Liver (tissue), 9 donors: ENCODE data around the gene ZNF157. TPM values are rescaled to one million over a fixed set of nuclear protein-coding genes. Genes with fewer than 3 reads are reported as not detected.
"Not testable (repeated sequence)": the region's sequence is repeated elsewhere in the genome, so short reads cannot be mapped to it uniquely, and the experiment has no call there.

Source experiments
- DNase-seq: peaks from one replicate; pipeline ENCODE4 v3.0.0-alpha.2; 2017; ENCODE audit warnings: low spot score
- H3K27ac ChIP-seq, 2 donors: one replicate each; pipeline ENCODE4 v1.7.0; 2013; ENCODE audit warnings: inconsistent platforms in 2 of 2, low read length in 2 of 2, control low read depth in 1 of 2, low read depth in 1 of 2, mild to moderate bottlenecking in 1 of 2
- H3K27me3 ChIP-seq, 4 donors: one replicate each; pipeline versions ENCODE4 v1.6.1 to v1.7.0; 2013; ENCODE audit warnings: low read length in 3 of 4, inconsistent platforms in 1 of 4, mild to moderate bottlenecking in 1 of 4, moderate library complexity in 1 of 4; ENCODE audit not compliant: control insufficient read depth in 4 of 4, insufficient read depth in 4 of 4
- H3K36me3 ChIP-seq, 4 donors: one replicate each; pipeline versions ENCODE4 v1.6.1 to v1.7.0; 2013; ENCODE audit warnings: low read length in 3 of 4, mild to moderate bottlenecking in 3 of 4, low read depth in 1 of 4, moderate library complexity in 1 of 4; ENCODE audit not compliant: control insufficient read depth in 4 of 4, insufficient read depth in 3 of 4
- H3K4me1 ChIP-seq, 4 donors: one replicate each; pipeline versions ENCODE4 v1.6.1 to v1.7.0; 2013; ENCODE audit warnings: low read length in 3 of 4, mild to moderate bottlenecking in 3 of 4, moderate library complexity in 1 of 4; ENCODE audit not compliant: control insufficient read depth in 4 of 4, insufficient read depth in 4 of 4
- H3K4me3 ChIP-seq, 3 donors: one replicate each; pipeline versions ENCODE4 v1.6.1 to v1.7.0; 2013; ENCODE audit warnings: low read length in 3 of 3, control low read depth in 1 of 3, low read depth in 1 of 3, mild to moderate bottlenecking in 1 of 3
- H3K9ac ChIP-seq, 2 donors: one replicate each; pipeline ENCODE4 v1.7.0; 2013; ENCODE audit warnings: low read length in 2 of 2, mild to moderate bottlenecking in 2 of 2, moderate library complexity in 2 of 2, control low read depth in 1 of 2, low read depth in 1 of 2
- H3K9me3 ChIP-seq, 4 donors: one replicate each; pipeline versions ENCODE4 v1.6.1 to v1.7.0; 2013; ENCODE audit warnings: low read length in 3 of 4; ENCODE audit not compliant: control insufficient read depth in 4 of 4
- EGR1 ChIP-seq, 2 donors: IDR thresholded peaks; 2 replicates each; pipeline ENCODE4 v1.6.1; 2016 to 2018; ENCODE audit warnings: antibody characterized with exemption in 2 of 2, low read depth in 2 of 2
- FOXA1 ChIP-seq: IDR thresholded peaks from 2 replicates; pipeline ENCODE4 v1.6.1; 2016; ENCODE audit warnings: antibody characterized with exemption
- FOXA2 ChIP-seq: IDR thresholded peaks from 2 replicates; pipeline ENCODE4 v1.6.1; 2016; ENCODE audit warnings: antibody characterized with exemption
- GABPA ChIP-seq, 2 donors: IDR thresholded peaks in 1 of 2; conservative IDR thresholded peaks in 1 of 2; 2 replicates each; pipeline ENCODE4 v1.6.1; 2016; ENCODE audit warnings: antibody characterized with exemption in 2 of 2, mild to moderate bottlenecking in 1 of 2, moderate library complexity in 1 of 2
- HNF4G ChIP-seq: IDR thresholded peaks from 2 replicates; pipeline ENCODE4 v1.6.1; 2016; ENCODE audit warnings: antibody characterized with exemption
- JUND ChIP-seq, 2 donors: IDR thresholded peaks; 2 replicates each; pipeline ENCODE4 v1.6.1; 2016; ENCODE audit warnings: antibody characterized with exemption in 2 of 2
- RAD21 ChIP-seq, 2 donors: IDR thresholded peaks; 2 replicates each; pipeline ENCODE4 v1.6.1; 2016; ENCODE audit warnings: antibody characterized with exemption in 2 of 2, mild to moderate bottlenecking in 2 of 2
- SP1 ChIP-seq: IDR thresholded peaks from 2 replicates; pipeline ENCODE4 v1.6.1; 2018; ENCODE audit warnings: antibody characterized with exemption, mild to moderate bottlenecking
- TAF1 ChIP-seq: conservative IDR thresholded peaks from 2 replicates; pipeline ENCODE4 v1.6.1; 2016; ENCODE audit warnings: antibody characterized with exemption, mild to moderate bottlenecking
- YY1 ChIP-seq: IDR thresholded peaks from 2 replicates; pipeline ENCODE4 v1.6.1; 2016; ENCODE audit warnings: antibody characterized with exemption, mild to moderate bottlenecking
- WGBS: extraction: QIAGEN DNeasy Blood & Tissue Kit; methylation state at CpG from one replicate; pipeline ENCODE4 v1.1.7; 2013; 5-methylcytosine and 5-hydroxymethylcytosine counted together
- polyA plus RNA-seq, 2 donors: library from polyadenylated mRNA; stranded (reverse) in 1 of 2; unstranded in 1 of 2; fragments of 200-250 nt in 1 of 2; fragments of >200 nt in 1 of 2; fragmentation: Nextera tagmentation in 1 of 2; extraction: Ambion mirVana in 1 of 2; gene quantifications; one replicate each; pipeline versions ENCODE4 v1.2.1 to v1.2.3, GENCODE V29; 2013 to 2015
- total RNA-seq, 2 donors: library from RNA; depleted of rRNA; stranded (reverse); fragments of >200 nt; gene quantifications; one replicate each; pipeline ENCODE4 v1.2.3, GENCODE V29; 2014
- TF ChIP-seq, protein P1 (sequence below): IDR thresholded peaks from 2 replicates; pipeline ENCODE4 v1.6.1; 2016; ENCODE audit warnings: antibody characterized with exemption
- TF ChIP-seq, protein P2 (sequence below): IDR thresholded peaks from 2 replicates; pipeline ENCODE4 v1.6.1; 2016; ENCODE audit warnings: antibody characterized with exemption, mild to moderate bottlenecking
- TF ChIP-seq, protein P3 (sequence below): IDR thresholded peaks from 2 replicates; pipeline ENCODE4 v1.6.1; 2016; ENCODE audit warnings: antibody characterized with exemption
- donor health status: healthy.
- donor health status: healthy.
- donor health status: healthy.
- donor health status: healthy.
- donor health status: healthy.

The ZNF157 gene
- total RNA-seq (under 1 TPM in 1 of 2 donors, not detected in 1; 0.05 TPM), polyA plus RNA-seq (not detected)

DNA sequence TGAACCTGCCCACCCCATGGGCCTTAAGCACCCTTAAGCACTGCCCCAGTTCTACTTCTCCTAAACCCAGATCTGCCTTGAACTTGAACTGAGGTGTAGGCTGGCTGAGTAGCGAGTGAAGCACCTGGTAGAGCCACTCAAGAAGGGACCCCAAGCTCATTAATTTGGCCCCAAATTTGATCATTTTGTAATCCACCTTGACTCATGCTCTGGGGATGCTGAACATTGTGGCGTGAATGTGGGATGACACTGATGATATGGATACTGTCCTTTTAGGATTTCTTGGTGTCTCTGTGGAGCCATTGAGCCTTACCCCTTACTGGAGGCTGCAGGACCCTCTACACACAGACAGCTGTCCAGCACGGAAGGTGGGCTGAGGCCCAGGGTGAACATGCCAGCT is at the start of gene ZNF157:
TSS of gene ZNF157 (plus strand) at position 301 of the 400 bp plus-strand sequence. CDS start at position 392, 91 bp downstream.
- no peaks in the 10 kb centered on the region for H3K36me3 ChIP-seq
- no peak within 1 kb of the TSS for H3K27ac ChIP-seq
- H3K9me3 ChIP-seq, result no peaks in the 10 kb centered on the region
- no peak within 1 kb of the TSS for H3K9ac ChIP-seq
- H3K4me3 ChIP-seq, result no peak within 1 kb of the TSS
- DNase-seq, result no peak
- TF ChIP-seq, protein P1, sequence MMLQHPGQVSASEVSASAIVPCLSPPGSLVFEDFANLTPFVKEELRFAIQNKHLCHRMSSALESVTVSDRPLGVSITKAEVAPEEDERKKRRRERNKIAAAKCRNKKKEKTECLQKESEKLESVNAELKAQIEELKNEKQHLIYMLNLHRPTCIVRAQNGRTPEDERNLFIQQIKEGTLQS, result no peak
- no peak for TF ChIP-seq FOXA2
- TF ChIP-seq EGR1 (IDR thresholded peaks at IDR 0.05; ENCODE audit: low read depth in 2 of 2), result no peak
- TF ChIP-seq GABPA (IDR thresholded peaks at IDR 0.05 in 1 of 2, conservative IDR thresholded peaks at IDR 0.05 in 1 of 2), result no peak
- TF ChIP-seq TAF1, result no peak
- no peaks in the 10 kb centered on the region for H3K27me3 ChIP-seq
- 66% methylated on average over 3 of the region's 3 CpGs for WGBS
- peaks cover 0 to 2% (median 0%) of the 10 kb centered on the region in 4 donors for H3K4me1 ChIP-seq

DNA sequence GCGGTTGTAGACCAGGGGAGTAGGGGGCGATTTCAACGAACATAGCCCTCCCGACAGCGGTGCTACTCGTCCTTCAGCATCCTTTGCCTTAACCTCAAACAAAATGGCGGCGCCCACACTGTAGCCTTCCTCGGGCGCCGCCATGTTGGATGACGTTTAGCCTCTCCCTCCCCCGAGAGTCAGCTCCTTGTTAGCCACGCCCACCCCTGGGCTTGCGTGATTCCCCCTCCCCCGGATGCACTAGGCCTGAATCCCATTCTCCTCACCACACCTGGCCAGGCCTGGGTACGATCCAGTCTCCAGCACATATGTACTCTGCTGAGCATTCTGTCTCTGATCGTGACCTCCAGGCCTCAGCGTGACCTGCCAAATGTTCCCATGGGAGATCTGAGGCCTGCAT is 49.0 kb upstream of the ZNF157 start:
- Histone ChIP-seq H3K4me3 (no peak overlapping the region), H3K27ac (no peak overlapping the region), H3K9ac (no peak overlapping the region), H3K27me3 (no peaks in the 10 kb centered on the region), H3K4me1 (peaks cover 0 to 1% (median 0%) of the 10 kb centered on the region in 4 donors), H3K36me3 (no peaks in the 10 kb centered on the region), H3K9me3 (no peaks in the 10 kb centered on the region)
- TF ChIP-seq YY1 (peak; percentile 81), FOXA2 (no peak), HNF4G (no peak), RAD21 (IDR thresholded peaks at IDR 0.05) (no peak)
- DNase-seq, result no peak
- 42% methylated on average over 19 of the region's 19 CpGs for WGBS

DNA sequence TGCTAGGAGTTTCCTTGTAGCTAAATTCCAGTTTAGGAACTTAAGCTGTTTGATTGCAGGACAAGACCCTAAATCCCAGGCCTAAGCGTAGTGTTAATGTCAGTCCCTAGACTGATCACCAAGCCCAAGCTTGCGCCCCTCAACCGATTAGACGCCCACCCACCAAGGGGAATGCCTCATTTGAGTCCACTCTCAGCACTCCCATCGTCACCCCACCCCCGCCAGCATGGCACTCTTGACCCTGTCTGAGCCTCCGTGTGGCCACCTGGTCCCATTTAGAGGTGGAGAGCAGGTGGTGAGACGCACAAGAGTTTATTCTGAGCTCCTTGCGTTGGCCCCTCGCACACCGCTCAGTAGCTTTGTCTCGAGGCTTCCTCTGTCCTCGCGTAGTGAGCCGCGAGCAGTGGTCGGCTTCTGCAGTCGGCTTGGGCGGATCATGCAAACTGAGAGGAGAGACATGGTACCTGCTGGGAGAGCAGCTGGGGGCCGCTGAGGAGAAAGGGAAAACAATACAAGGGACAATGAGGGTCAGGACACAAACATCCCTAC is 48.5 kb upstream of the ZNF157 start:
- no peaks in the 10 kb centered on the region for H3K36me3 ChIP-seq
- H3K4me3 ChIP-seq, result no peak overlapping the region
- 86% methylated on average over 20 of the region's 20 CpGs for WGBS
- no peak overlapping the region for H3K9ac ChIP-seq
- no peaks in the 10 kb centered on the region for H3K27me3 ChIP-seq
- H3K4me1 ChIP-seq, result no peaks in the 10 kb centered on the region
- no peak overlapping the region for H3K27ac ChIP-seq
- TF ChIP-seq FOXA2 (no peak), JUND (IDR thresholded peaks at IDR 0.05) (no peak)
- no peak for DNase-seq
- no peaks in the 10 kb centered on the region for H3K9me3 ChIP-seq

DNA sequence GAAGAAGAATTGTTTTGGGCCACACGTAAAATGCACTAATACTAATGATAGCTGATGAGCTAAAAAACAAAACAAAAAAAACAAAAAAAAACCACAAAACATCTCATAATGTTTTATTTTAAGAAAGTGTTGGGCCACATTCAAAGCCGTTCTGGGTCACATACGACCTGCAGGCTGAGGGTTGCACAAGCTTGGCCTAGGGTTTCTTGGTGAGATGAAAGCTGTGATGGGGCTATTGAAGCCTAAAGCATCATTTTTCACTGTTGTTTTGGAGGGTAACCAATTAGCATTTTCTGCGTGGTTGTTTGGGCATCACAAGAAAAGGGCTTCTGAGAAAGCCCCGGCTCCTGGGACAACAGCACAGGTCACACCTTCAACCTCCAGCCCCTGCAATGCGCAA is 42.5 kb upstream of the ZNF157 start:
- Histone ChIP-seq H3K36me3 (no peaks in the 10 kb centered on the region), H3K9ac (no peak overlapping the region), H3K27me3 (no peaks in the 10 kb centered on the region), H3K4me1 (no peaks in the 10 kb centered on the region), H3K4me3 (no peak overlapping the region), H3K27ac (no peak overlapping the region), H3K9me3 (no peaks in the 10 kb centered on the region)
- TF ChIP-seq SP1 (no peak), GABPA (IDR thresholded peaks at IDR 0.05 in 1 of 2, conservative IDR thresholded peaks at IDR 0.05 in 1 of 2) (no peak), YY1 (no peak), HNF4G (no peak), RAD21 (IDR thresholded peaks at IDR 0.05) (no peak), FOXA1 (no peak), JUND (IDR thresholded peaks at IDR 0.05) (no peak)
- TF ChIP-seq, protein P2, sequence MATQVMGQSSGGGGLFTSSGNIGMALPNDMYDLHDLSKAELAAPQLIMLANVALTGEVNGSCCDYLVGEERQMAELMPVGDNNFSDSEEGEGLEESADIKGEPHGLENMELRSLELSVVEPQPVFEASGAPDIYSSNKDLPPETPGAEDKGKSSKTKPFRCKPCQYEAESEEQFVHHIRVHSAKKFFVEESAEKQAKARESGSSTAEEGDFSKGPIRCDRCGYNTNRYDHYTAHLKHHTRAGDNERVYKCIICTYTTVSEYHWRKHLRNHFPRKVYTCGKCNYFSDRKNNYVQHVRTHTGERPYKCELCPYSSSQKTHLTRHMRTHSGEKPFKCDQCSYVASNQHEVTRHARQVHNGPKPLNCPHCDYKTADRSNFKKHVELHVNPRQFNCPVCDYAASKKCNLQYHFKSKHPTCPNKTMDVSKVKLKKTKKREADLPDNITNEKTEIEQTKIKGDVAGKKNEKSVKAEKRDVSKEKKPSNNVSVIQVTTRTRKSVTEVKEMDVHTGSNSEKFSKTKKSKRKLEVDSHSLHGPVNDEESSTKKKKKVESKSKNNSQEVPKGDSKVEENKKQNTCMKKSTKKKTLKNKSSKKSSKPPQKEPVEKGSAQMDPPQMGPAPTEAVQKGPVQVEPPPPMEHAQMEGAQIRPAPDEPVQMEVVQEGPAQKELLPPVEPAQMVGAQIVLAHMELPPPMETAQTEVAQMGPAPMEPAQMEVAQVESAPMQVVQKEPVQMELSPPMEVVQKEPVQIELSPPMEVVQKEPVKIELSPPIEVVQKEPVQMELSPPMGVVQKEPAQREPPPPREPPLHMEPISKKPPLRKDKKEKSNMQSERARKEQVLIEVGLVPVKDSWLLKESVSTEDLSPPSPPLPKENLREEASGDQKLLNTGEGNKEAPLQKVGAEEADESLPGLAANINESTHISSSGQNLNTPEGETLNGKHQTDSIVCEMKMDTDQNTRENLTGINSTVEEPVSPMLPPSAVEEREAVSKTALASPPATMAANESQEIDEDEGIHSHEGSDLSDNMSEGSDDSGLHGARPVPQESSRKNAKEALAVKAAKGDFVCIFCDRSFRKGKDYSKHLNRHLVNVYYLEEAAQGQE, result no peak
- TF ChIP-seq, protein P3, sequence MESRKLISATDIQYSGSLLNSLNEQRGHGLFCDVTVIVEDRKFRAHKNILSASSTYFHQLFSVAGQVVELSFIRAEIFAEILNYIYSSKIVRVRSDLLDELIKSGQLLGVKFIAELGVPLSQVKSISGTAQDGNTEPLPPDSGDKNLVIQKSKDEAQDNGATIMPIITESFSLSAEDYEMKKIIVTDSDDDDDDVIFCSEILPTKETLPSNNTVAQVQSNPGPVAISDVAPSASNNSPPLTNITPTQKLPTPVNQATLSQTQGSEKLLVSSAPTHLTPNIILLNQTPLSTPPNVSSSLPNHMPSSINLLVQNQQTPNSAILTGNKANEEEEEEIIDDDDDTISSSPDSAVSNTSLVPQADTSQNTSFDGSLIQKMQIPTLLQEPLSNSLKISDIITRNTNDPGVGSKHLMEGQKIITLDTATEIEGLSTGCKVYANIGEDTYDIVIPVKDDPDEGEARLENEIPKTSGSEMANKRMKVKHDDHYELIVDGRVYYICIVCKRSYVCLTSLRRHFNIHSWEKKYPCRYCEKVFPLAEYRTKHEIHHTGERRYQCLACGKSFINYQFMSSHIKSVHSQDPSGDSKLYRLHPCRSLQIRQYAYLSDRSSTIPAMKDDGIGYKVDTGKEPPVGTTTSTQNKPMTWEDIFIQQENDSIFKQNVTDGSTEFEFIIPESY, result no peak
- DNase-seq, result no peak
- 82% methylated on average over 6 of the region's 6 CpGs for WGBS

DNA sequence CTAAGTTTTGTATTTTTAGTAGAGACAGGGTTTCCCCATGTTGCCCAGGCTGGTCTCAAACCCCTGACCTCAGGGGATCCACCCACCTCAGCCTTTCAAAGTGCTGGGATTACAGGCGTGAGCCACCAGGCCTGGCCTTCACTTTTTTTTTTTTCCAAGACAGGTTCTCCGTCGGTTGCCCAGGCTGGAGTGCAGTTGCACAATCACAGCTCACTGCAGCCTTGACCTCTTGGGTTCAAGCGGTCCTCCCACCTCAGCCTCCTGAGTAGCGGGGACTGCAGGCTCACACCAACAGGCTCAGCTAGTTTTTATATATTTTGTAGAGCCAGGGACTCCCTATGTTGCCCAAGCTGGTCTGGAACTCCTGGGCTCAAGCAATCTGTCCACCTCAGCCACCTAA is 37.6 kb upstream of the ZNF157 start:
- not testable (repeated sequence) for H3K9ac ChIP-seq, H3K4me3 ChIP-seq, H3K4me1 ChIP-seq, H3K27me3 ChIP-seq, DNase-seq, H3K27ac ChIP-seq, H3K9me3 ChIP-seq, H3K36me3 ChIP-seq
- 72% methylated on average over 5 of the region's 5 CpGs for WGBS
